HCT116 (cell line): ENCODE data around the gene HSPA12A.

Source experiments
- CEBPB ChIP-seq: IDR thresholded peaks from 2 replicates; pipeline ENCODE4 v1.6.1; 2012; ENCODE audit warnings: low read depth
- EZH2 ChIP-seq: fragments of 200-600 bp; sonication (generic); IDR thresholded peaks from 2 replicates; pipeline ENCODE4 v1.6.1; 2017; ENCODE audit warnings: antibody characterized with exemption, mixed run types
- EZH2phosphoT487 ChIP-seq: fragments of 200-600 bp; IDR thresholded peaks from 2 replicates; pipeline ENCODE4 v1.6.1; 2018; ENCODE audit warnings: antibody characterized with exemption, borderline replicate concordance
- FOSL1 ChIP-seq: IDR thresholded peaks from 2 replicates; pipeline ENCODE4 v1.6.1; 2012; ENCODE audit warnings: low read depth
- JUND ChIP-seq: IDR thresholded peaks from 2 replicates; pipeline ENCODE4 v1.6.1; 2012
- POLR2A ChIP-seq: IDR thresholded peaks from 2 replicates; pipeline ENCODE4 v1.7.0; 2011; ENCODE audit warnings: borderline replicate concordance; ENCODE audit not compliant: insufficient read depth, insufficient read length; ENCODE audit errors: extremely low read depth
- POLR2AphosphoS5 ChIP-seq: IDR thresholded peaks from 2 replicates; pipeline ENCODE4 v1.6.1; 2011; ENCODE audit warnings: mild to moderate bottlenecking, low read depth, low read length, moderate library complexity
- SIN3A ChIP-seq: IDR thresholded peaks from 2 replicates; pipeline ENCODE4 v1.6.1; 2012; ENCODE audit warnings: low read depth
- SRF ChIP-seq: IDR thresholded peaks from 2 replicates; pipeline ENCODE4 v1.6.1; 2012; ENCODE audit warnings: low read depth
- ZFX ChIP-seq: fragments of 450-650 bp; IDR thresholded peaks from 2 replicates; pipeline ENCODE4 v1.6.1; 2017
- ZNF274 ChIP-seq: fragments of 200-500 bp; sonication (Bioruptor generic); IDR thresholded peaks from 2 replicates; pipeline ENCODE4 v1.6.1; 2014; ENCODE audit warnings: mild to moderate bottlenecking, low read depth, low read length, inconsistent platforms
- TF ChIP-seq, protein P1 (sequence below): IDR thresholded peaks from 2 replicates; pipeline ENCODE4 v1.6.1; 2012
- TF ChIP-seq, protein P2 (sequence below), 3 experiments: fragments of 200-600 bp in 1 of 3; sonication (generic) in 1 of 3; IDR thresholded peaks in 2 of 3; conservative IDR thresholded peaks in 1 of 3; 2 replicates each; pipeline ENCODE4 v1.5.1; 2012 to 2017; ENCODE audit warnings: low read depth in 2 of 3, low read length in 2 of 3, antibody characterized with exemption in 1 of 3, borderline replicate concordance in 1 of 3, control low read depth in 1 of 3, mild to moderate bottlenecking in 1 of 3, mixed read lengths in 1 of 3, mixed run types in 1 of 3, moderate library complexity in 1 of 3; ENCODE audit not compliant: insufficient read depth in 1 of 3
- TF ChIP-seq, protein P3 (sequence below): IDR thresholded peaks from 2 replicates; pipeline ENCODE4 v1.6.1; 2012

DNA sequence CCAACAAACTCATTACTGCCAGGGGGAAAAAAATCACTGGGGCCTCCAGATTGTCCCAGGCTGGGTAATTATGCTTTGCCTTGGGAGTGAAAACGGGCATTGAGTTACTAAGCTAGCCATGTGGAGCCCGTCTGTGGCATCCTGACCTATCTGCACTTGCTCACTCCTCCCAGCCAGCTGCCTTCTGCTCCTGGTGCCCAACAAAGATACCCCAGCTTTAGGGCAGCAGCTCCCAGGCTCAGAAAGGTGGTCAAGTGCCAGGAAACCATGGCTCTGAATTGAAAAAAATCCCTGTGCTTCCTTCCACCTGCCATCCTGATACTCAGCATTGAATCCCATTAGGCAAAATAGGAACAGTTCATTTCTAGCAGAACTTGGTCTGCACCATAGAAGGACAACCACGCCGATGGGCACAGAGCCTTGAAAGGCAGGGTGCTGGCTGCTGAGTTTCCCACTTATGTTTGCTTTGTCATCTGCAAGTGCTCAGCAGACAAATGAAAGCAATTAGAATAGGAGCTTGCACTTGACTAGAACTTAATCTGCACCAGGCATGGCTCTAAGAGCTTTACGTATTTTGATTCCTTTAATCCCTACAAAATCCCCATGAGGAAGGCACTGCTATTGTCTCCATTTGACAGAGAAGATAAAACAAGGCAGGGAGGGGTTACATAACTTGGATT lies 42.8 kb downstream of the HSPA12A start:
- no peak for TF ChIP-seq FOSL1
- TF ChIP-seq, protein P1, sequence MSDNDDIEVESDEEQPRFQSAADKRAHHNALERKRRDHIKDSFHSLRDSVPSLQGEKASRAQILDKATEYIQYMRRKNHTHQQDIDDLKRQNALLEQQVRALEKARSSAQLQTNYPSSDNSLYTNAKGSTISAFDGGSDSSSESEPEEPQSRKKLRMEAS = no peak
- TF ChIP-seq ZNF274 = no peak
- no peak for TF ChIP-seq POLR2A
- TF ChIP-seq, protein P2, sequence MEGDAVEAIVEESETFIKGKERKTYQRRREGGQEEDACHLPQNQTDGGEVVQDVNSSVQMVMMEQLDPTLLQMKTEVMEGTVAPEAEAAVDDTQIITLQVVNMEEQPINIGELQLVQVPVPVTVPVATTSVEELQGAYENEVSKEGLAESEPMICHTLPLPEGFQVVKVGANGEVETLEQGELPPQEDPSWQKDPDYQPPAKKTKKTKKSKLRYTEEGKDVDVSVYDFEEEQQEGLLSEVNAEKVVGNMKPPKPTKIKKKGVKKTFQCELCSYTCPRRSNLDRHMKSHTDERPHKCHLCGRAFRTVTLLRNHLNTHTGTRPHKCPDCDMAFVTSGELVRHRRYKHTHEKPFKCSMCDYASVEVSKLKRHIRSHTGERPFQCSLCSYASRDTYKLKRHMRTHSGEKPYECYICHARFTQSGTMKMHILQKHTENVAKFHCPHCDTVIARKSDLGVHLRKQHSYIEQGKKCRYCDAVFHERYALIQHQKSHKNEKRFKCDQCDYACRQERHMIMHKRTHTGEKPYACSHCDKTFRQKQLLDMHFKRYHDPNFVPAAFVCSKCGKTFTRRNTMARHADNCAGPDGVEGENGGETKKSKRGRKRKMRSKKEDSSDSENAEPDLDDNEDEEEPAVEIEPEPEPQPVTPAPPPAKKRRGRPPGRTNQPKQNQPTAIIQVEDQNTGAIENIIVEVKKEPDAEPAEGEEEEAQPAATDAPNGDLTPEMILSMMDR (IDR thresholded peaks at IDR 0.05 in 2 of 3, conservative IDR thresholded peaks at IDR 0.05 in 1 of 3; ENCODE audit: borderline replicate concordance in 1 of 3, insufficient read depth in 1 of 3, low read depth in 2 of 3, low read length in 2 of 3) = no peak
- no peak for TF ChIP-seq POLR2AphosphoS5
- no peak for TF ChIP-seq SIN3A
- TF ChIP-seq EZH2phosphoT487 = no peak
- no peak for TF ChIP-seq SRF
- TF ChIP-seq EZH2 = no peak
- no peak for TF ChIP-seq ZFX
- TF ChIP-seq CEBPB = no peak
- no peak for TF ChIP-seq JUND
- TF ChIP-seq, protein P3, sequence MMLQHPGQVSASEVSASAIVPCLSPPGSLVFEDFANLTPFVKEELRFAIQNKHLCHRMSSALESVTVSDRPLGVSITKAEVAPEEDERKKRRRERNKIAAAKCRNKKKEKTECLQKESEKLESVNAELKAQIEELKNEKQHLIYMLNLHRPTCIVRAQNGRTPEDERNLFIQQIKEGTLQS = no peak
